Testis (tissue), 2 donors: Measurements from ENCODE around the gene FAM210B.

Experiments
- CTCF ChIP-seq, 3 experiments: fragments of 450-650 bp in 2 of 3; fragments of 200-600 bp in 1 of 3; sonication (generic) in 1 of 3; IDR thresholded peaks; one replicate each; pipeline ENCODE4 v1.5.1; 2016 to 2019; ENCODE audit warnings: antibody characterized with exemption in 3 of 3, mild to moderate bottlenecking in 2 of 3, moderate library complexity in 1 of 3
- POLR2A ChIP-seq: fragments of 450-650 bp; IDR thresholded peaks from one replicate; pipeline ENCODE4 v1.6.1; 2017; ENCODE audit warnings: antibody characterized with exemption, mild to moderate bottlenecking, moderate library complexity

- no peak for TF ChIP-seq CTCF (IDR thresholded peaks at IDR 0.05)
- TF ChIP-seq POLR2A = no peak
Observed at GRCh38 chr20:56414842-56415765, 56.3 kb downstream of the FAM210B start.
